Upper lobe of right lung (tissue), 1 donor: Measurements from ENCODE around the gene MAPK1. TPM values are rescaled to one million over a fixed set of nuclear protein-coding genes. Genes with fewer than 3 reads are reported as not detected.

ENCODE experiments used
- ATAC-seq: fragments of 200-7000 bp; cut with Tn5 transposase; one replicate; pipeline ENCODE4 v1.9.1; 2020; ENCODE audit warnings: mild to moderate bottlenecking, moderate library complexity
- DNase-seq: peaks from one replicate; pipeline ENCODE4 v3.0.0-alpha.2; 2020
- H3K27ac ChIP-seq: fragments of 200-600 bp; one replicate; pipeline ENCODE4 v1.8.0; 2022
- H3K27me3 ChIP-seq: fragments of 200-600 bp; one replicate; pipeline ENCODE4 v1.8.0; 2022; ENCODE audit warnings: mild to moderate bottlenecking
- H3K36me3 ChIP-seq: fragments of 200-600 bp; one replicate; pipeline ENCODE4 v1.8.0; 2022
- H3K4me1 ChIP-seq: fragments of 200-600 bp; one replicate; pipeline ENCODE4 v1.8.0; 2022
- H3K4me3 ChIP-seq: fragments of 200-600 bp; one replicate; pipeline ENCODE4 v1.8.0; 2022; ENCODE audit warnings: mild to moderate bottlenecking
- H3K9me3 ChIP-seq: fragments of 200-600 bp; one replicate; pipeline ENCODE4 v1.8.0; 2022
- intact Hi-C: fragments of 100-400 bp; cut with DNase I; formaldehyde crosslinking; loops from one replicate; pipeline ENCODE4 v1.11.0; 2022
- total RNA-seq: library from RNA; stranded (reverse); fragmentation: NEBNext Ultra II Directional; extraction: Animal tissue kit (Norgen Biotek cat#: 25700); gene quantifications from one replicate; pipeline ENCODE4 v1.2.1, GENCODE V29; 2021
- TF ChIP-seq, protein P1 (sequence below): fragments of 200-600 bp; IDR thresholded peaks from one replicate; pipeline ENCODE4 v1.8.0; 2022; ENCODE audit warnings: antibody characterized with exemption
- donor health status: DM: no; HTN: yes; CAD: no; lungs with severe emphysema.

Gene MAPK1
- total RNA-seq, 1 donor from 2014 or later, result 134 TPM

DNA sequence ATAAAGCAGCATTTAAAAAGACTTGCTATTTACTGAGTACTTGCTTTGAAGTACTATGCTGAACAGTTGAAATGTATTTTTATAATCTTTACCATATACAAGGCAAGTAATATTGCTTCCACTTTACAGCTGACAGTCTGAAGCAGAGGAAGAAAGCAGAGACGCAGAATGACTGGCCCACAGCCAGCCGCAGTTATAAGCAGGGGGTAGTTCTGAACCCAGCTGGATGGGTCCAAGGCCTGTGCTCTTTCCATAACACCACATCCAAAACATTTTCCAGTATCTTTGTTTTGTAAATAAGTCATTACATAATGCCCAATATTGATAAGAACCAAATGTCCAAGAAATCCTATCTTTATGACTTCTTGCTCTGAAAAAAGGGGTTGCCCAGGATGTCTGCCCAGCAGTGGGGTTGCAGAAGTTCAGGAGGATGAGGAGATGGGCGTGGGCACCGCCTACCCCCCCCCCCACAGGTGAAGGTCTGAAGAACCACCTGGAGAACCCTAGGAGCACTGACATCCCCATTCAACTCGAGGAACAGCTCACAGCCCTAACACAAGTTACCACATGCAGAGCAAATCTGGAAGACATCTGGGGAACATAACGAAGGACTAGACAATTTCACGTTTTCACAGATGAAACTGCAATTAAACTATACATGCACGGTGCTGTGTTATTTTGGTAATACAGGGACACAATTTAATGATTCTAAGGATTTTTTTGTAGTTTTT is 107.6 kb downstream of the MAPK1 start:
- intact Hi-C loops, result no loop called here
- Histone ChIP-seq H3K4me3 (no peak overlapping the region), H3K9me3 (no peaks in the 10 kb centered on the region), H3K27ac (no peak overlapping the region), H3K36me3 (peaks cover 49% of the 10 kb centered on the region), H3K4me1 (peaks cover 4% of the 10 kb centered on the region), H3K27me3 (no peaks in the 10 kb centered on the region)
- ATAC-seq (no peak), DNase-seq (no peak)
- TF ChIP-seq, protein P1, sequence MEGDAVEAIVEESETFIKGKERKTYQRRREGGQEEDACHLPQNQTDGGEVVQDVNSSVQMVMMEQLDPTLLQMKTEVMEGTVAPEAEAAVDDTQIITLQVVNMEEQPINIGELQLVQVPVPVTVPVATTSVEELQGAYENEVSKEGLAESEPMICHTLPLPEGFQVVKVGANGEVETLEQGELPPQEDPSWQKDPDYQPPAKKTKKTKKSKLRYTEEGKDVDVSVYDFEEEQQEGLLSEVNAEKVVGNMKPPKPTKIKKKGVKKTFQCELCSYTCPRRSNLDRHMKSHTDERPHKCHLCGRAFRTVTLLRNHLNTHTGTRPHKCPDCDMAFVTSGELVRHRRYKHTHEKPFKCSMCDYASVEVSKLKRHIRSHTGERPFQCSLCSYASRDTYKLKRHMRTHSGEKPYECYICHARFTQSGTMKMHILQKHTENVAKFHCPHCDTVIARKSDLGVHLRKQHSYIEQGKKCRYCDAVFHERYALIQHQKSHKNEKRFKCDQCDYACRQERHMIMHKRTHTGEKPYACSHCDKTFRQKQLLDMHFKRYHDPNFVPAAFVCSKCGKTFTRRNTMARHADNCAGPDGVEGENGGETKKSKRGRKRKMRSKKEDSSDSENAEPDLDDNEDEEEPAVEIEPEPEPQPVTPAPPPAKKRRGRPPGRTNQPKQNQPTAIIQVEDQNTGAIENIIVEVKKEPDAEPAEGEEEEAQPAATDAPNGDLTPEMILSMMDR, result no peak

GRCh38 chr22:21759093-21759492 is 108.4 kb downstream of the MAPK1 start:
- Histone ChIP-seq H3K36me3 (peaks cover 42% of the 10 kb centered on the region), H3K9me3 (no peaks in the 10 kb centered on the region), H3K4me3 (no peak overlapping the region), H3K27me3 (no peaks in the 10 kb centered on the region), H3K4me1 (peaks cover 9% of the 10 kb centered on the region), H3K27ac (no peak overlapping the region)
- TF ChIP-seq, protein P1, result no peak
- ATAC-seq (no peak), DNase-seq (no peak)
- intact Hi-C loops, result no loop called here

DNA sequence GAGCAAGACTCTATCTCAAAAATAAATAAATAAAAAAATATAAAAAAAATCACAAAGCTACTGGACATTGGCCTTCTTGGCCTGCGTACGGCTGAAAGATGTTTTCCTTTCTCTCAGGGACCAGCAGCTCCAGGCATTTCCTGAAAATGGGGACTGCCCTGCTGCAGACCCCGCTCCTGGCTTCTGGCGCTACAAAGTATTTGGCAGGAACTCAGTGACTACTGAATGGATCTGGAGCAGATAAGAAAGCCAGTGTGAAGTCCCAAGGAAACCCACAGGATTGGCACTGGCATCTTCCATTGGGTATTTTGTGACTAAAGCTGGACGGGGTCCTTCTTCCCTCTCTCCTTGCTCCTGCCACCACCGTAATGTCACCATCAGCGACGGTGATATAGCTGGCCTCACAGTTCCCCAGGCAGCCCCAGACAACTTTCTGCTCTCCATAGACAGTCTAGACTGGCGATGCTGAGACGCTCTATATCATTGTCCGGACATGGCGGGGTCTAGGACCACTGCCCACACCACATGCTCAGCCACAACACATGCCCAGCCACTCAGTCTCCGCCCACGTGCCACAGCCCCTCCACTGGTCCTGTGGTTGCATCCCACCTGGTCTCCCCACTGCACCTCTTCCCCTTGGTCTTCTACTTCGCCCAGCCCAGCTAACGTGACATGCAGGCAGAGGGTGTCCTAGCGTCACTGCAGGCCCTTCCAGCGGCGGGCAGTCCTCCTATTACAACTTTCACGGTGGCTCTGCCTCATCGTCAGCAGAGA is 109.2 kb downstream of the MAPK1 start:
- ATAC-seq (no peak), DNase-seq (no peak)
- intact Hi-C loops, result no loop called here
- H3K36me3 ChIP-seq, result peaks cover 34% of the 10 kb centered on the region
- no peaks in the 10 kb centered on the region for H3K27me3 ChIP-seq
- H3K27ac ChIP-seq, result no peak overlapping the region
- no peak overlapping the region for H3K4me3 ChIP-seq
- TF ChIP-seq, protein P1, result no peak
- H3K4me1 ChIP-seq, result peaks cover 9% of the 10 kb centered on the region
- H3K9me3 ChIP-seq, result no peaks in the 10 kb centered on the region

DNA sequence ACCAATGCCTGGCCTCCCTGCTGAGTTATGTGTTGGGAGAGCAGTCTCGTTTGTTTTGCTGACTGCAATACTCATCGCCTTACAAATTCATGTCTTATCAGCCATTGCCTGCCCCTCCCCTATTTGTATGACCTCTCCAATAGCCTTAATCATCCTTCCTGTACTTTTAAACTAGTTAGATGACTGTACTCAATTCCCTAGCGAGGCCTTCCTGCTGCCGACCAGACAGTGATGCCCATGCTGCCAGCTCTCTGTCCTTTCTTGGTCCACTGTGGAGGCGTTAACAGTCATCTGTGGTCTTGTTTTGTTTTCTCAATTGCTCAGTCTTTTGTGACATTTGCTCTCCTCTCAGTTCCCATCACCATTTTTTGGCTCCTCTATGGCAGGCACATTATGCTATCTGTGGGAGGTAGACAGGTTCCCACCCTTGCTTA is 111.6 kb downstream of the MAPK1 start:
- intact Hi-C loops, result no loop called here
- TF ChIP-seq, protein P1, result no peak
- H3K36me3 ChIP-seq, result peaks cover 10% of the 10 kb centered on the region
- DNase-seq (no peak), ATAC-seq (no peak)
- H3K27me3 ChIP-seq, result no peaks in the 10 kb centered on the region
- no peak overlapping the region for H3K4me3 ChIP-seq
- H3K27ac ChIP-seq, result no peak overlapping the region
- no peaks in the 10 kb centered on the region for H3K9me3 ChIP-seq
- H3K4me1 ChIP-seq, result peaks cover 9% of the 10 kb centered on the region

DNA sequence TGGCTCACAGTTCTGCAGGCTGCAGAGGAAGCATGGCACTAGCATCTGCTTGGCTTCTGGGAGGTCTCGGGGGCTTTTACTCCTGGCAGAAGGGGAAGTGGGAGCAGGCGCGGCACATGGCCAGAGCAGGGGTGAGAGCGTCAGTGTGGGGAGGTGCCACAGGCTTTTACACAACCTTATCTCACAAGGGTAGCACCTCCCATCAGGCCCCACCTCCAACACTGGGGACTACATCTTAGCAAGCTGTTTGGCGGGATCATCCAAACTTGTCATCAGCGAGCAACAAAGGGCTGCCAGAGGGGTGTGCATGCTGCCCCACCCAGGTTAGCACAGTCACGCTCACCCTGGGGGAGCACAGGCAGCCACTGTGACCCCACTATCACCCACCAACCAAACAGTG is 112.9 kb downstream of the MAPK1 start:
- H3K4me1 ChIP-seq, result peaks cover 9% of the 10 kb centered on the region
- TF ChIP-seq, protein P1, result no peak
- H3K36me3 ChIP-seq, result peaks cover 10% of the 10 kb centered on the region
- H3K27me3 ChIP-seq, result no peaks in the 10 kb centered on the region
- peak; percentile 63 for ATAC-seq
- no peak for DNase-seq
- H3K27ac ChIP-seq, result no peak overlapping the region
- H3K9me3 ChIP-seq, result no peaks in the 10 kb centered on the region
- intact Hi-C loops, result no loop called here
- no peak overlapping the region for H3K4me3 ChIP-seq
